Activated CD8-positive, alpha-beta memory T cell treated with anti-CD3 and anti-CD28 coated beads, Interleukin-2, amount 50 U/mL, for 4 hours (primary cell): ENCODE results near the gene CIB4.

ENCODE experiments used
- DNase-seq: peaks from one replicate; pipeline ENCODE4 v3.0.0-alpha.2; 2020

The CIB4 gene

DNA sequence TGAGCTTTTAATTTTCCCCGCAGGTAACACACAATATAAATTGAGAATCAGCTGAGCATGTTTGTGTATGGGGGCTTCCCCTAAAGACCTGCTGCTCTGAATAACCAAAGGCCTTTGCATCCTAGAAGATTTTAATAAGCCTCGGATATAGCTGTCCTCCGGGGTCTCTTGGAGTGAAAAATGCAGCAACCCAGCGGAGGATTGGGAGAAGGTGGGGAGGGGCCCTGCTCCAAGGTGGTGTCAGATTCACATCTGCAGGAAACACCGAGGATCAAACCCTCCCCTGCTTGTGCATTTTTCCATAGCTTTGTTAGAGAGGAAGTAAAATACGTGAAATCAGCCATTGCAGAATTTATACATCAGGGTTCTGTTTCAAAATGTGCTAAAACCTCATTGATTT is 100.2 kb downstream of the CIB4 start:
- DNase-seq: no peak

- DNase-seq: no peak
Measured at GRCh38 chr2:26540306-26540705, 100.9 kb downstream of the CIB4 start.

DNA sequence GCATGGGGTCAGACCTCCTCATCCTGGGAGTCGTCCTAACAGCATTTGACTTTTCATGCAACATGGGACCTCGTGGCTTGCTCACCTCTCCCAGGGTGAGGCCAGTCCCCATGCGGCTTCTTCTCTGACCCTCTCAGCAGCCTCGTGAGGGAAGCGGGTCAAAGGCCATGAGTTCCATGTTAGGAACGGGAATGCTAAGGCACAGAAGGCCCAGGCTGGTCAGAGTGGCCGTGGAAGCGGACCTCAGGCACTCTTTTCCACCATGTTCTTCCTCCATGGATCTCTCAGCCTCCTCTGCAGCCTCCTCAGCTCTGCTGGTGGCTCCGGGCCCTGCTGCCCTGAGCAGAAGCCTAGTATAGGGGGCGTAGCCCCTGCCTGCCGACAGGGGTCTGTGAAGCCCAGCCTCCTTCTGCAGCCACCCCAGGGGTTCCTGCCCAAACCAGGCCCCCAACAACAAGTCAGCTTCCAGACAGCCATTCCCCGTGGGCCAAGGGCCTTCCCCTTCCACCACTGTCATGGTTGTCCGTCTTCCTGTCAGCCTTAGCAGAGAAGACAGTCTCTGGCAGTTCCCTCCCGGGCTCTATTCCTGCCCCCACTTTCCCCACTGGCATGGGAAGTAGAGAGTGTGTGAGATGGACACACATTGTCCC is 103.2 kb downstream of the CIB4 start:
- DNase-seq: no peak

GRCh38 chr2:26537069-26537825 is 103.9 kb downstream of the CIB4 start:
- no peak for DNase-seq

DNA sequence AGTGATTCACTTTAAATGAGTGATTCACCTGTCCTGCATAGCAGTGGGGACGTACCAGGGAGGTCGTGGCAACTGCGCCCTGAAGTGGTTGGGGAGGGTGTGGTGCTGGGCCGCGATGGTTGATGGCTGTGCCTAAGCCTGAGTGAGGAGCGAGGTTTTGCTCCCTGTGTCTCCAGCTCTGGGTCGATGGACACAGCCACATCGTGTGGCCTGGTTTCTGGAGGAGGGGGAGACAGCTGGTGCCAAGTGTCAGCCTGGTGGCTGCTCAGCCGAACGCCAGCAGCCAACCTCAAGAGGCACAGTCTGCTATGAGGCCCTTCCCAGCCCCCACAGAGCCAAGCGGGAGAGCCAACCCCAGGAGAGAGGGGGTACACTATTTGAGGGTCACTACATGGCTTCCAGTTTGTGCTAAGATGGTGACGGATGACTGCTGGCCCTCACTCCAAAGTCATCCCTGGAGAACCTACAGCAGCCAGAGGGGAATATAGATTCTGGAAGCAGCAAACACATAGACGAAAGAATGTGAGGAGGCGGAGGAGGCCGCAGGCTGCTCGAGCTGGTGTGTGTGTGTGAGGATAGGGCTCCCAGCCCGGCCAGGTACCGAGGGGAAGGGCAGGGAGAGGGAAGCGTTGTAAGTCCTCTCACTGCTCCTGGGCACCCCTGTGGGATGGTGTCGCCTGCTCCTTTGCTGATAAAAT is 104.6 kb downstream of the CIB4 start:
- DNase-seq: no peak

DNA sequence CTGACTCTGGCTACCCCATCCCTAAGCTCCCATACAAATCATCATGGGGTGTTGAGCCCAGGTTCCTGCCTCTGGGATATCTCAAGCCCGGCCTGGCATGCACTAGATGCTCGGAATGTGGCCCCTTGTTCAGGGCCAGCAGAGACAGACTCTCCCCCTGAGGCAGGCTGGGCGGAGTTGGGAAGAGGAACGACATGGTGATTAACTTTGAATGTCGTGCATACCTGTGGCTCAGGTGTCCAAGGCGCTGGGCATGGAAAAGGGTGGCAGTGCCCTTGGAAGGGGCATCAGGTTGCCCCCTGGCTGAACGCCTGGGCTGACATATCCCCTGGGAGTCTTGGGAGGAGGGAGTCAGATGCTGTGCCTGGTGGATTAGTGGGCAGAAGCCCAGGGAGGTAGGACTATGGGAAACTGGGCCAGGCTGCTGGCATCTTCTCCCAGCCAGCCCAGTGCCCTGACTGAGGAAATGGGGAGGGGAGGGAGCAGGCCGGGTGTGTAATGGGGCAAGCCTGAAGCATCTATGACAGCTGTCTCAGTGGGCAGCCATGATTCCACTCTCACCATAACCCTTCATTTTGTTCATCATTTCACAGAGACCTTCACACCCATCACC is 105.4 kb downstream of the CIB4 start:
- no peak for DNase-seq

- no peak for DNase-seq
Measured at GRCh38 chr2:26534865-26535662, 106.1 kb downstream of the CIB4 start.

GRCh38 chr2:26534098-26534864 is 106.9 kb downstream of the CIB4 start:
- DNase-seq: no peak

- DNase-seq: no peak
Measured at GRCh38 chr2:26533661-26534060, 107.5 kb downstream of the CIB4 start.

DNA sequence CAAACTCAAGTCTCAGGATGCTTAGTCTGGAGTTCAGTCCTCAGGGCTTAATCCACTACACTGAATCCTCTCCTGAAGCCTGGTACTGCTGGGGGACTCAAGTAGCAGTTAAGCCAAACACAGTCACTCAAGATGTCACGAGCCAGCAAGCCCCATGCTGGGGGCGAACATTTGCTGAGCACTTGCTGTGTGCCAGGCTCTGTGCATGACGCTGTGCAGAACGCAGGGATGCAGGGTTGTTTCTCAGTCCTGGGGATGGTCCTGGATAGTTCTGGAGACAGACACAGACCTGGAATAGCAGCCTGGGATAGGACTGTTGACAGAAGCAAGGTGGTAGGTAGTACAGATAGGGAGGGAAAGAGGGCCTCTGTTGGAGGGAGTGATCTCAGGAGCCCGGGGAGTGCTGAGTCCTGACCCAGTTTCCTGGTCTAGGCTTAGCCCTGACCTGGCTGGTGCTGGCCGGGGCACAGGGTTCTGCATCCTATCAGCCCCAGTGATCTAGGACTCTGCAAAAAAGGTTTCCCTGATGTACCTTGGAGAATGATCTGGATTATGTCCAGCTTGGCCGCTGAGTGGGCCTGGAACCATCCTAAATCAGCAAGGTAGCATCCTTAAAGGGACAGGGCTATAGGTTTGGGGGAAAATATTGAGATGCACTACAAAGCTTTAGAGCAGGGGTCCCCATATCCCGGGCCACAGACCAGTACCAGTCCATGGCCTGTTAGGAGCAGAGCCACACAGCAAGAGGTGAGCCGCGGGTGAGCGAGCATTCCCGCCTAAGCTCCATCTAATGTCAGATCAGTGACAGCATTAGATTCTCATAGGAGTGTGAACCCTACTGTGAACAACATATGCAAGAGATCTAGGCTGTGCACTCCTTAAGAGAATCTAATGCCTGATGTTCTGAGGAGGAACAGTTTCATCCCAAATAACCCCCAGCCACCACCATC is 108.6 kb downstream of the CIB4 start:
- no peak for DNase-seq
